Panc1 (cell line): ENCODE data around the gene WSCD1. TPM values are rescaled to one million over a fixed set of nuclear protein-coding genes. Genes with fewer than 3 reads are reported as not detected.

Experiments
- ATAC-seq: fragments of 200-7000 bp; cut with Tn5 transposase; 2 replicates; pipeline ENCODE4 v1.9.1; 2020; ENCODE audit warnings: mild to moderate bottlenecking, moderate library complexity
- BruUV-seq: library from RNA; stranded (reverse); fragments of 400-500 nt; replicated peaks from 2 replicates; lab custom pipeline; 2021; lab: Mats Ljungman, UMichigan
- CTCF ChIA-PET: fragments of 300-600 bp; sonication (Branson Sonifier 250); formaldehyde crosslinking; loops from one replicate; lab custom pipeline; 2022; ENCODE audit warnings: antibody characterized with exemption; lab: Charles Lee
- POLR2A ChIA-PET: fragments of 300-600 bp; sonication (Branson Sonifier 250); formaldehyde crosslinking; loops from one replicate; lab custom pipeline; 2022; ENCODE audit warnings: antibody characterized with exemption; lab: Charles Lee
- DNase-seq: peaks from one replicate; pipeline ENCODE4 v3.0.0-alpha.2; 2010; ENCODE audit warnings: low read depth, low spot score
- H3K27ac ChIP-seq: 2 replicates; pipeline ENCODE4 v1.5.1; 2011; ENCODE audit warnings: mild to moderate bottlenecking, low read length, inconsistent platforms
- H3K27me3 ChIP-seq: fragments of 200-500 bp; sonication (Bioruptor generic); 2 replicates; pipeline ENCODE4 v1.6.0; 2014; ENCODE audit warnings: low read length, inconsistent platforms; ENCODE audit not compliant: control insufficient read depth, insufficient read depth
- H3K36me3 ChIP-seq: fragments of 200-500 bp; sonication (Bioruptor generic); 2 replicates; pipeline ENCODE4 v1.5.1; 2014; ENCODE audit warnings: inconsistent platforms, mild to moderate bottlenecking, low read length, moderate library complexity; ENCODE audit not compliant: control insufficient read depth, insufficient read depth
- H3K4me1 ChIP-seq: 2 replicates; pipeline ENCODE4 v1.5.1; 2011; ENCODE audit warnings: inconsistent platforms, mild to moderate bottlenecking, low read length, moderate library complexity; ENCODE audit not compliant: control insufficient read depth, insufficient read depth
- H3K4me3 ChIP-seq, 2 experiments: 2 replicates each; pipeline ENCODE4 v1.5.1; 2011 to 2012; ENCODE audit warnings: low read depth in 2 of 2, low read length in 2 of 2, mild to moderate bottlenecking in 2 of 2, inconsistent platforms in 1 of 2, moderate library complexity in 1 of 2
- H3K9me3 ChIP-seq: fragments of 200-500 bp; sonication (Bioruptor generic); 2 replicates; pipeline ENCODE4 v1.5.1; 2014; ENCODE audit warnings: low read depth, mild to moderate bottlenecking, inconsistent platforms, low read length, moderate library complexity; ENCODE audit not compliant: control insufficient read depth, insufficient read depth
- CTCF ChIP-seq: fragments of 450-650 bp; IDR thresholded peaks from 2 replicates; pipeline ENCODE4 v1.5.1; 2017; ENCODE audit warnings: mild to moderate bottlenecking
- POLR2AphosphoS5 ChIP-seq: IDR thresholded peaks from 2 replicates; pipeline ENCODE4 v1.6.1; 2012; ENCODE audit warnings: mild to moderate bottlenecking, low read depth, low read length, moderate library complexity
- REST ChIP-seq, 2 experiments: IDR thresholded peaks; 2 replicates each; pipeline ENCODE4 v1.6.1; 2011 to 2012; ENCODE audit warnings: low read depth in 2 of 2, control low read depth in 1 of 2, low read length in 1 of 2, mild to moderate bottlenecking in 1 of 2, moderate library complexity in 1 of 2; ENCODE audit not compliant: insufficient read depth in 1 of 2
- SIN3A ChIP-seq: IDR thresholded peaks from 2 replicates; pipeline ENCODE4 v1.6.1; 2012; ENCODE audit warnings: low read depth, mild to moderate bottlenecking, low read length, moderate library complexity, borderline replicate concordance; ENCODE audit not compliant: insufficient read depth
- TCF7L2 ChIP-seq: IDR thresholded peaks from 2 replicates; pipeline ENCODE4 v1.6.1; 2011; ENCODE audit warnings: mild to moderate bottlenecking, low read depth, low read length, inconsistent platforms
- in situ Hi-C: cut with HindIII; loops from 2 replicates; pipeline ENCODE4 v1.10.0; 2016; ENCODE audit warnings: low sequenced_read_pairs, low pct_unique_long_range_greater_than_20kb
- intact Hi-C: fragments of 100-400 bp; cut with micrococcal nuclease; formaldehyde crosslinking; loops from one replicate; pipeline ENCODE4 v1.10.0; 2022; ENCODE audit not compliant: unreplicated experiment
- total RNA-seq: library from RNA; stranded (reverse); gene quantifications from one replicate; pipeline ENCODE4 v1.2.1, GENCODE V29; 2021; ENCODE audit not compliant: unreplicated experiment

WSCD1 gene
- total RNA-seq, 1 experiment from 2014 or later, result 0.74 TPM

GRCh38 chr17:6073620-6074019, 3.4 kb downstream of the WSCD1 start:
- Histone ChIP-seq H3K27ac (no peak overlapping the region), H3K27me3 (no peaks in the 10 kb centered on the region; the same call in 1 of the 2 replicates), H3K4me3 (no peak overlapping the region), H3K9me3 (no peaks in the 10 kb centered on the region), H3K4me1 (no peaks in the 10 kb centered on the region), H3K36me3 (no peaks in the 10 kb centered on the region)
- ChIA-PET CTCF (no interaction called here), POLR2A (no interaction called here)
- TF ChIP-seq CTCF (no peak), TCF7L2 (no peak), POLR2AphosphoS5 (no peak), SIN3A (no peak), REST (IDR thresholded peaks at IDR 0.05; ENCODE audit: insufficient read depth in 1 of 2, low read depth in 2 of 2, low read length in 1 of 2) (no peak)
- ATAC-seq (no peak), DNase-seq (no peak)
- in situ Hi-C loops (no loop called here), intact Hi-C loops (no loop called here)
- no TSS peak for BruUV-seq

- Histone ChIP-seq H3K4me3 (no peak overlapping the region), H3K4me1 (no peaks in the 10 kb centered on the region), H3K9me3 (no peaks in the 10 kb centered on the region), H3K36me3 (no peaks in the 10 kb centered on the region), H3K27me3 (no peaks in the 10 kb centered on the region; the same call in 1 of the 2 replicates), H3K27ac (no peak overlapping the region)
- intact Hi-C loops, result no loop called here
- no peak for ATAC-seq
- CTCF ChIA-PET, result no interaction called here
- POLR2A ChIA-PET, result no interaction called here
- in situ Hi-C loops, result no loop called here
- TF ChIP-seq SIN3A, result no peak
- TF ChIP-seq REST (IDR thresholded peaks at IDR 0.05; ENCODE audit: insufficient read depth in 1 of 2, low read depth in 2 of 2, low read length in 1 of 2), result no peak
- no peak for DNase-seq
- BruUV-seq, result no TSS peak
These were observed 4.9 kb downstream of the WSCD1 start for GRCh38 chr17:6075050-6075449.
